Measurements from ENCODE around the gene PRKCE.

DNA sequence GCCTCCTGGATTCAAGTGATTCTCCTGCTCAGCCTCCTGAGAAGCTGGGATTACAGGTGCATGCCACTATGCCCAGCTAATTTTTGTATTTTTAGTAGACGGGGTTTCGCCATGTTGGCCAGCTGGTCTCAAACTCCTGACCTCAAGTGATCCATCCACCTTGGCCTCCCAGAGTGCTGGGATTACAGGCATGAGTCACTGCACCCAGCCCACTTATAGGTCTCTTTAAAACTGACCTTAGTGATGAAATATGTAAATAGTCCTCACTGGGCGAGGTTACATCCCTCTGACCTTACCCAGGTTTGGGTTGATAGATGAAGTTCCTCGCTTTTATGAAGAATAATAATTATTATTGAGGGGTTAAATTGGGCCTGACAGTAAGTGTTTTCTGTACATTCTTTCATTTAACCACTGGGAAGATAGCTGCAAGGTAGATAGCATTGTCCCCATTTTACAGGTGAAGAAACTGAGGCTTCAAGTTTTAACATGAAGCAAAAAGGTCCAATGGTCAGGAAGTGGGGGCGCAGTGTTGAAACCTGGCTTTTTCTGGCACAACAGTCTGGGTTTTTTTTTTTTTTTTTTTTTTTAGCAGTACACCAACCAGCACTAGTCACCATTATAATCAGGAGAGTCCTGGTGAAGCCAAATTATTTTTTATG lies 471.0 kb downstream of the PRKCE start:
- TF ChIP-seq ZNF274 (IDR thresholded peaks at IDR 0.05; ENCODE audit: low read depth, low read length) (no peak), YY1 (IDR thresholded peaks at IDR 0.05; ENCODE audit: insufficient read depth, insufficient read length) (no peak)

Data from NT2/D1 (cell line).